Esophagus (tissue), 2 donors: ENCODE data around the gene KCNJ6. TPM values are rescaled to one million over a fixed set of nuclear protein-coding genes. Genes with fewer than 3 reads are reported as not detected.
A peak's percentile ranks its signal among the peaks of the same experiment; 100 is the strongest.
"Not testable (repeated sequence)": the region's sequence is repeated elsewhere in the genome, so short reads cannot be mapped to it uniquely, and the experiment has no call there.

Source experiments
- H3K27ac ChIP-seq, 2 donors: one replicate each; pipeline ENCODE4 v1.5.1; 2013; ENCODE audit warnings: low read depth in 2 of 2, mild to moderate bottlenecking in 2 of 2, inconsistent platforms in 1 of 2, low read length in 1 of 2, moderate library complexity in 1 of 2
- H3K27me3 ChIP-seq, 2 donors: one replicate each; pipeline ENCODE4 v1.6.1; 2013; ENCODE audit warnings: low read length in 2 of 2, control low read depth in 1 of 2, mild to moderate bottlenecking in 1 of 2; ENCODE audit not compliant: insufficient read depth in 2 of 2, control insufficient read depth in 1 of 2
- H3K36me3 ChIP-seq, 2 donors: one replicate each; pipeline ENCODE4 v1.6.1; 2013; ENCODE audit warnings: low read length in 1 of 2; ENCODE audit not compliant: control insufficient read depth in 2 of 2, insufficient read depth in 2 of 2
- H3K4me1 ChIP-seq, 2 donors: one replicate each; pipeline ENCODE4 v1.6.1; 2013; ENCODE audit warnings: low read length in 1 of 2; ENCODE audit not compliant: control insufficient read depth in 2 of 2, insufficient read depth in 2 of 2
- H3K4me3 ChIP-seq, 2 donors: one replicate each; pipeline ENCODE4 v1.5.1; 2013; ENCODE audit warnings: low read length in 2 of 2, mild to moderate bottlenecking in 2 of 2, low read depth in 1 of 2, moderate library complexity in 1 of 2
- H3K9me3 ChIP-seq, 2 donors: one replicate each; pipeline ENCODE4 v1.6.1; 2013; ENCODE audit warnings: mild to moderate bottlenecking in 2 of 2, low read depth in 1 of 2, low read length in 1 of 2, moderate library complexity in 1 of 2; ENCODE audit not compliant: control insufficient read depth in 2 of 2, insufficient read depth in 1 of 2
- WGBS, 2 donors: extraction: QIAGEN DNeasy Blood & Tissue Kit; methylation state at CpG; one replicate each; pipeline ENCODE4 v1.1.7; 2013; 5-methylcytosine and 5-hydroxymethylcytosine counted together
- polyA plus RNA-seq, 2 donors: library from polyadenylated mRNA; stranded (reverse); fragments of 200-250 nt; gene quantifications; one replicate each; pipeline ENCODE4 v1.2.3, GENCODE V29; 2013
- donor health status: healthy with polysubstance abuse.
- donor health status: Bipolar disorder and iron deficiency.

Gene KCNJ6
- polyA plus RNA-seq, 2 donors = under 0.01 TPM; not detected in 1

DNA sequence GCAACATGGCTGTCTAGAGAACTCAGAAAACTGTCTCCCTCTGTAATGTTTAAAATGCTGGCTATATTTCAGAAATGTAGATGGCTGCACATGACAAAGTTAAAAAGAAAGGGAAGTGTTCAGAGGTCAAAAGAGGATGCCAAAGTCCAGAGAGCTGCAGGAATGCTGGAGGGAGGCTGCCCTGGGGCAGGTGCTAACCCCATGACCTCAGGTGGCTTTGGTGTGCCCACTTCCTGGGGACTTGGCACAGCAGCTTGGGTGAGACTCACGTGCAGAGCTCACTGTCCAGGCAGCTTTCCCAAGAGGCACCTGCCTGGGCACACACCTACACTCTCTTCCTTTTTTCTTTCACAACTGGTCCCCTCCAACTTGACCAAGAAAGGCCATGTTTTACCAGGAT is 256.4 kb downstream of the KCNJ6 start:
- H3K4me3 ChIP-seq = no peak overlapping the region
- H3K36me3 ChIP-seq = no peaks in the 10 kb centered on the region
- peaks cover 0 to 3% of the 10 kb centered on the region in 2 donors for H3K9me3 ChIP-seq
- H3K4me1 ChIP-seq = peaks cover 2 to 5% of the 10 kb centered on the region in 2 donors
- WGBS, 2 donors = 38% methylated on average over 1 of the region's 1 CpG
- H3K27me3 ChIP-seq = no peaks in the 10 kb centered on the region
- no peak overlapping the region for H3K27ac ChIP-seq

DNA sequence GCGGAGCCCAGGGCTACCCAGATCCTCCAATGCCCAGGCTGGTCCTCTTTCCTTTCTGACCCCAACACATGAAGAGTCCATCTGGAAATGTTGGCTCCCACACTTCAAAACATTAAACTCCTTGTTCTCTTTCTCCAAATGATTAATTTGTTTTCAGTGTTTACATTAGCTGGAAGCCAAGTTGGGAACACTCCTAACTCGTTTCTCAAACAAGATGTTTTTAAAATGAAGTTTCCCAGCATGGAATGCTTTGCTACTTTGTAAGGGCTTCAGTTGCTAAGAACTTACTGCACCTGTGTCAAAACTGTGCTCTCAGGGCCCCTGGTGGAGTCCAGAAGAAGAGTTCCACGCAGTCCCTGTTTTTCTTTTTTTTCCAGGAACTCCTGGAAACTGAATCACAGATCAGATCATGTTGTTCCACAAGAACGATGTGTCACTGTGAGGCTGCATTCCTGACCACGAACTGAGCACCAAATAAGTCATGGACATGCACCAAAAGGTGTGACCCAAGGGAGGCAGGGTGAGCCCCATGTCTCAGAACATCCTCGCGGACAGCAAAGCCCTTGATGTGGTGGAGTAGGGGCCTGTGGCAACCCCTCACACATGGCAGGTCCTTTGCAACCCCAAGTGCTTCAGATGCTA is 257.3 kb downstream of the KCNJ6 start:
- H3K4me3 ChIP-seq = no peak overlapping the region

DNA sequence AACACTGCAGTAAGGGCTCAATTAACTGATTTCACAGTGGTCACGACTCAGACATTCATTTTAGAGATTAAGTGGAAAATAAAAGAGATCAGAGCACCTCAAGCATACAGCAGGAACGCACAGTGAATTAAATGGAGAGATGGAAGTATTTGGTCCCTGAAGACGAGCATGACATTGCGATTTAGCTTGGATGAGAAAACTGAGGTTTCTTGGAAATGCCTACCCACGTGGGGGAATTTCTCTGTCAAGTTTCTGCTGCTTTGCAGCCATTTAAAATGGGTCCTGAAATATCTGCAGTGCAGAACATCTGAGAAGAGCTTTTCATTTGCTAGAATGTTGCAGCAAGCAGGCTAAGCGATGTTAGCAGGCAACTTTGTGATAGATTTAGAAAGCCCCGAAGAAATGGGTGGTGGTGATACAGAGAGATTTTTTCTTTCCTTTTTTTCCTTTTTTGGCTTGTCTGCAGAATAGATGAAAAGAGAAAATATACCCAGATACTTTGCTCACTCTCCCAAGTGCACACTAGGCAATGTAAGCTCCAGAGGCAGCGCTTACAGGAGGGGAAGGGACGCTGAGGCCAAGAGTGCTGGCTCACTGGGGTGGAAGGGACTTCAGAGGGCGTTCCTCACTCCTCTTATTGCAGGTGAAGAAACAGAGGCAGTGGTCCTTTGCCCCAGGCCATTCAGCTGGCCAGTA is 258.0 kb downstream of the KCNJ6 start:
- Histone ChIP-seq H3K9me3 (peaks cover 0 to 3% of the 10 kb centered on the region in 2 donors), H3K27me3 (no peaks in the 10 kb centered on the region), H3K4me3 (no peak overlapping the region), H3K36me3 (no peaks in the 10 kb centered on the region), H3K27ac (peak overlapping the region; percentile 58 to 77), H3K4me1 (peaks cover 2 to 5% of the 10 kb centered on the region in 2 donors)
- WGBS, 2 donors = 39 to 48% methylated on average over 10 of the region's 10 CpGs

More for the DNA sequence above, 257.3 kb downstream of the KCNJ6 start:
- Histone ChIP-seq H3K27me3 (no peaks in the 10 kb centered on the region), H3K9me3 (peaks cover 0 to 3% of the 10 kb centered on the region in 2 donors), H3K4me1 (peaks cover 2 to 5% of the 10 kb centered on the region in 2 donors), H3K36me3 (no peaks in the 10 kb centered on the region), H3K27ac (peak overlapping the region; percentile 58 to 77)
- WGBS, 2 donors = 25 to 33% methylated on average over 7 of the region's 7 CpGs

DNA sequence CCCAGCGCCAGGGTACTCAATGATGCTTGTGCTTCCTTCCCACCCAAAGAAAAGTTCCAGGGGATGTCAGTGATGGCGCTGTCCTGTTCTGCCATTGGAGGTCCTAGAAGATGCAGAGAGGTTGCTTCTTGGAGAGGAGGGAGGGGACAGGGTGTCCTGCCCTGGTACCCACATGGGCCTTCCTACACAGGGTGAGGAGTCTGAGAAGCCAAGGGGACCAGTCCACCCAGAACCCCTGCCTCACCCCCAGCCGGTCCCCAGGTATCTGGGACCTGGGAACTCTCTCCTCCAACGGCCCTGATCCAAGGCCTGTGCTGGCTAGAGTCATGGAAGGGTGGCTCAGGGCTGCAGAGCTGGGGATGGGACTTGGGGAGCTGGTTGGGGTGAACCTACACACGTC is 259.4 kb downstream of the KCNJ6 start:
- Histone ChIP-seq H3K9me3 (peaks cover 0 to 3% of the 10 kb centered on the region in 2 donors), H3K27ac (no peak overlapping the region), H3K4me1 (peaks cover 2 to 5% of the 10 kb centered on the region in 2 donors), H3K36me3 (no peaks in the 10 kb centered on the region), H3K27me3 (no peaks in the 10 kb centered on the region), H3K4me3 (no peak overlapping the region)
- 86 to 90% methylated on average over 5 of the region's 5 CpGs for WGBS, 2 donors

DNA sequence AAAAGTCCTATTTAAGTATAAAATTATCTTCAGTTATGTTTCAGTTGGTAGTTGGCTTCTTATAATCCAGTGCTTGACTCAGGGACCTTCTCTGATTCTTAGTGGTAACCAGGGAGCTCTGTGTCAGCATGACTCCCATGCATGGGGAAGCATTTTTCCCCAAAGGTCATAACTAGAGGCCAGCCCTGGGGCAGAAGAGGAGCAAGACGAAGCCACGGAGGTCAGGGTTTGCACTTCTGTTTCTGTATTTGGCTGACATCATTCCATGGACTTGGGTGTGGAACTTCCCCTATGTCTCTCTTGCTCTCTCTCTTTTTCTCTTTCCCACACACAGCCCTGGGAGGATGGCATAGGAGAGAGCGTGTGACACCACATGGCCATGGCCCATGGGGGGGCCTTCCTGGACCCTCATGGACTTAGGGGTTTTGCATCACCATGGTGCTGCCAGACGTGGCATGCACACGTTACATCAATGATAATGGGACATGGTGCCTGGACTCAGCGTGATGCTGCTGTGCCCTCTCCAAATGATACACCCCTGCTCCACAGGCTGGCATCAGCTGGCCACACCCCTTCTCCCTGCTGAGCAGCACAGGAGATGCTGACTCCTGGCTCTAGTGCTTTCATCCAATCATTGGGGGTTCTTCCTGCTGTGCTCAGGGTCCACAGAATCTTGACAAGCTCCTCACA is 260.5 kb downstream of the KCNJ6 start:
- Histone ChIP-seq H3K27me3 (no peaks in the 10 kb centered on the region), H3K4me1 (peaks cover 2 to 5% of the 10 kb centered on the region in 2 donors), H3K27ac (no peak overlapping the region), H3K9me3 (peaks cover 0 to 3% of the 10 kb centered on the region in 2 donors), H3K36me3 (no peaks in the 10 kb centered on the region), H3K4me3 (no peak overlapping the region)
- 85 to 94% methylated on average over 6 of the region's 6 CpGs for WGBS, 2 donors

DNA sequence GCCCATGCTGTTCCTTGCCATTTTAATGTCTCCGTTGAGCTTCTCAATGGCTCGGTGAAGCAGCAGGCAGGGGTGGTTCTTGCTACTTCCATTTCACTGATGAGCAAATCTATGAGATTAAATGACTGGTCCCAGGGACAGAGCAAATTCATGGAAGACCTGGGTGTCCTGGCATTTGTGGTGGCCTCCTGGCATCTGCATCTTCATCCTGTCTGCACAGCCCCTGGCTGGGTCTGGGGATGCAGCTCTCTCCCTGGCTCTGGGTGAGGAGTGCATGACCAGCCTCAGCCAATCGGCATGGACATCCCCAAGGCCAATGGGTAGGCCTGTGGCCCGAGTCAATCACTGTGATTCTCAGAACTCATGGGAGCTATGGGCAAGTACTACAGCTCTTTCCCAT is 261.7 kb downstream of the KCNJ6 start:
- H3K36me3 ChIP-seq = no peaks in the 10 kb centered on the region
- WGBS, 2 donors = 95 to 97% methylated on average over 4 of the region's 4 CpGs

DNA sequence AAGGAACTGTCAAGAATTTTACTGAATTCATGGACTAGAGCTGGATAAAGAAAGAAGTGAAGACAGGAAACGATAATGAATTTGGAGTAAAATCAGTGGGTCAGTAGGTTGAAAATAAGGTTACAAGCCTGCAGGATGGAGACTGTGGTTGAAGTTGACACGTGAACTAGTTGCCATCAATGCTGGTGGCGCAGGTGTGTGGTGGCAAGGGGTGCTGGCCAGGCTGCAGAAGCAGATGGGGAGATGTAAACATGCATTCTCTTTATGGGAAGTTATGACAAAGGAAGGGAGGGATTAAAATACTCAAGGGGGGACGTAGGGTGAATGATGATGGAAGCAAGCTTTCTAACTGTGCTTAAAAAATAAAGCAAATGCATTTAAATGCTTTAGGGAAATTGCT is 263.1 kb downstream of the KCNJ6 start:
- Histone ChIP-seq H3K36me3 (no peaks in the 10 kb centered on the region), H3K4me1 (peaks cover 0 to under 1% of the 10 kb centered on the region in 2 donors), H3K9me3 (no peaks in the 10 kb centered on the region), H3K27me3 (no peaks in the 10 kb centered on the region), H3K4me3 (no peak overlapping the region), H3K27ac (no peak overlapping the region)
- WGBS, 2 donors = 79 to 80% methylated on average over 4 of the region's 4 CpGs

More for the DNA sequence above, 261.7 kb downstream of the KCNJ6 start:
- no peak overlapping the region for H3K4me3 ChIP-seq
- no peaks in the 10 kb centered on the region for H3K27me3 ChIP-seq
- no peaks in the 10 kb centered on the region for H3K9me3 ChIP-seq
- peaks cover 2 to 5% of the 10 kb centered on the region in 2 donors for H3K4me1 ChIP-seq
- H3K27ac ChIP-seq = no peak overlapping the region

DNA sequence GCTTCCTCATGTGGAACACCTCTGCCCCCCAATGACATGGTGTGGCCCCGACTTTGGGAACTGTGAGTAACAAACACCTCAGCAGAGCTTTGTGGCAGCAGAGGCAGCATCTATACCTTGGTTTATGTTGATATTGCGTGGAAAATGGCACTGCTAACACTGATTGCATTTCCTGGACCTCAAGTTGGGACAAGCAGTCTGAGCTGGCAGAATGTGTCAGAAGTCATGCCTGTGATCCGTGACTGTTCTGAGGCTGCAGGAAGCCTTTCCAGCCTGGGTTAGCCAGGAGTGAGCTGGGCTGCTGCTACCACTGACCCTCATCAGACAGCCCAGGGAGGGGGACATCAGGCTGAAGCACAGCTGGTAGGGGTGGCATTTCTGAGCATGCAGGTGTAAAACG is 268.5 kb downstream of the KCNJ6 start:
- WGBS, 2 donors = 53 to 65% methylated on average over 4 of the region's 4 CpGs
- no peaks in the 10 kb centered on the region for H3K27me3 ChIP-seq
- peaks cover 0 to 9% of the 10 kb centered on the region in 2 donors for H3K4me1 ChIP-seq
- H3K27ac ChIP-seq = peak overlapping the region in 1 of 2 donors; percentile 18
- no peaks in the 10 kb centered on the region for H3K9me3 ChIP-seq
- no peak overlapping the region for H3K4me3 ChIP-seq
- no peaks in the 10 kb centered on the region for H3K36me3 ChIP-seq

DNA sequence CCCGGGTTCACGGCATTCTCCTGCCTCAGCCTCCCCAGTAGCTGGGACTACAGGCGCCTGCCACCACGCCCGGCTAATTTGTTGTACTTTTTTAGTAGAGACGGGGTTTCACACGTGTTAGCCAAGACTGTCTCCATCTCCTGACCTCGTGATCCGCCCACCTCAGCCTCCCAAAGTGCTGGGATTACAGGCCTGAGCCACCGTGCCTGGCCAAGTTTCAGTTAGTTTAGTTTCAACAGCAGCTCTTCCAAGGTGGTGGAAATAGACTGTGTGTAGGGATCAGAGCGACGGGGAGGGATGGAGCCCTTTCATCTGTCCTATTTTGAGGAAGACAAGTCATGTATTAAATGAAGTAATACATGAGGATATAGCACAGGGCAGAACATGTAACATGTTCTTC is 269.5 kb downstream of the KCNJ6 start:
- 76 to 80% methylated on average over 12 of the region's 12 CpGs for WGBS, 2 donors

More for the DNA sequence above, 269.5 kb downstream of the KCNJ6 start:
- H3K9me3 ChIP-seq, H3K4me1 ChIP-seq, H3K27ac ChIP-seq, H3K27me3 ChIP-seq, H3K36me3 ChIP-seq, H3K4me3 ChIP-seq: not testable (repeated sequence)
